Measurements from ENCODE around the gene ANTXR1. TPM values are rescaled to one million over a fixed set of nuclear protein-coding genes. Genes with fewer than 3 reads are reported as not detected.

The ANTXR1 gene
- total and polyA plus RNA-seq, 2 donors (not counting 3 experiments of a cell fraction or from before 2014, with no cell fraction given), result 4.2 to 17.3 TPM

- peak; percentile 19 for DNase-seq (ENCODE audit: low read depth, low spot score)
- TF ChIP-seq GATA2 (IDR thresholded peaks at IDR 0.05; ENCODE audit: insufficient read depth, insufficient read length, low read depth, low read length) (peak; percentile 27), JUN (IDR thresholded peaks at IDR 0.05; ENCODE audit: borderline replicate concordance, insufficient read depth, insufficient read length, low read depth) (peak; percentile 21), CTCF (IDR thresholded peaks at IDR 0.05; ENCODE audit: extremely low read depth in 1 of 2, insufficient read depth in 1 of 2, low read depth in 1 of 2, low read length in 2 of 2) (no peak)
- peaks cover 2 to 4% of the 10 kb centered on the region in 2 experiments for H3K27me3 ChIP-seq (ENCODE audit: control insufficient read depth in 2 of 2, insufficient read depth in 2 of 2, low read length in 2 of 2)
- H2AFZ ChIP-seq (ENCODE audit: low read depth, low read length), result no peak overlapping the region
- no peaks in the 10 kb centered on the region for H3K36me3 ChIP-seq (ENCODE audit: control insufficient read depth in 2 of 2, extremely low read depth in 1 of 2, insufficient read depth in 2 of 2, low read length in 2 of 2)
- H3K9me1 ChIP-seq (replicated peaks; ENCODE audit: control insufficient read depth, extremely low read depth, insufficient read depth, low read length), result no peaks in the 10 kb centered on the region
- H3K9ac ChIP-seq (replicated peaks; ENCODE audit: extremely low read depth, insufficient read depth, low read length), result no peak overlapping the region
- H3K27ac ChIP-seq (ENCODE audit: insufficient read depth, low read depth, low read length), result no peak overlapping the region
- no peaks in the 10 kb centered on the region for H3K9me3 ChIP-seq (replicated peaks; ENCODE audit: control insufficient read depth, insufficient read depth, low read length)
- no peak overlapping the region for H3K4me2 ChIP-seq (ENCODE audit: insufficient read depth, low read length)
- no peaks in the 10 kb centered on the region for H4K20me1 ChIP-seq (replicated peaks; ENCODE audit: control insufficient read depth, extremely low read depth, insufficient read depth, low read length)
- ChIA-PET POLR2A (no interaction called here), CTCF (interaction anchor here (2.5 kb wide), 1 partner anchor 64 kb away, joined by 7 read pairs; no protein-coding TSS in a partner anchor)
- no peaks in the 10 kb centered on the region for H3K4me1 ChIP-seq (ENCODE audit: control insufficient read depth, extremely low read depth, insufficient read depth, low read length)
- H3K4me3 ChIP-seq (replicated peaks in 1 of 3; ENCODE audit: insufficient read depth in 1 of 3, low read depth in 1 of 3, low read length in 3 of 3), result no peak overlapping the region
- dilution Hi-C loops (cut with MboI; ENCODE audit: extremely low pct_ligation_motif_present, low sequenced_read_pairs), result no loop called here
- intact Hi-C loops (cut with micrococcal nuclease), result no loop called here
- no peaks in the 10 kb centered on the region for H3K79me2 ChIP-seq (ENCODE audit: control insufficient read depth, insufficient read depth, low read length)
- no TSS peak for BruUV-seq (replicated peaks)
- FAIRE-seq, result no peak
These were observed 5.4 kb upstream of the ANTXR1 start for GRCh38 chr2:69007603-69008002.

GRCh38 chr2:69010437-69011194, 2.4 kb upstream of the ANTXR1 start:
- Histone ChIP-seq H3K27me3 (ENCODE audit: control insufficient read depth in 2 of 2, insufficient read depth in 2 of 2, low read length in 2 of 2) (peaks cover 7% of the 10 kb centered on the region in 2 experiments), H4K20me1 (replicated peaks; ENCODE audit: control insufficient read depth, extremely low read depth, insufficient read depth, low read length) (no peaks in the 10 kb centered on the region), H3K9ac (replicated peaks; ENCODE audit: extremely low read depth, insufficient read depth, low read length) (no peak overlapping the region), H3K36me3 (ENCODE audit: control insufficient read depth in 2 of 2, extremely low read depth in 1 of 2, insufficient read depth in 2 of 2, low read length in 2 of 2) (no peaks in the 10 kb centered on the region), H3K4me2 (ENCODE audit: insufficient read depth, low read length) (no peak overlapping the region), H2AFZ (ENCODE audit: low read depth, low read length) (no peak overlapping the region), H3K4me3 (replicated peaks in 1 of 3; ENCODE audit: insufficient read depth in 1 of 3, low read depth in 1 of 3, low read length in 3 of 3) (no peak overlapping the region), H3K79me2 (ENCODE audit: control insufficient read depth, insufficient read depth, low read length) (no peaks in the 10 kb centered on the region), H3K9me1 (replicated peaks; ENCODE audit: control insufficient read depth, extremely low read depth, insufficient read depth, low read length) (no peaks in the 10 kb centered on the region), H3K4me1 (ENCODE audit: control insufficient read depth, extremely low read depth, insufficient read depth, low read length) (peaks cover 13% of the 10 kb centered on the region), H3K27ac (ENCODE audit: insufficient read depth, low read depth, low read length) (no peak overlapping the region), H3K9me3 (replicated peaks; ENCODE audit: control insufficient read depth, insufficient read depth, low read length) (no peaks in the 10 kb centered on the region)
- ChIA-PET CTCF (interaction anchor here (0.9 to 3.2 kb wide), 6 partner anchors 16 to 547 kb away, joined by 3 to 21 read pairs (median 4); no protein-coding TSS in a partner anchor), POLR2A (no interaction called here)
- no TSS peak for BruUV-seq (replicated peaks)
- DNase-seq (ENCODE audit: low read depth, low spot score) (no peak), FAIRE-seq (no peak)
- dilution Hi-C loops (cut with MboI; ENCODE audit: extremely low pct_ligation_motif_present, low sequenced_read_pairs) (no loop called here), intact Hi-C loops (cut with micrococcal nuclease) (loop anchor here (5.0 kb wide), 1 partner anchor 197 kb away; no protein-coding TSS in a partner anchor)
- TF ChIP-seq CTCF (IDR thresholded peaks at IDR 0.05; ENCODE audit: extremely low read depth in 1 of 2, insufficient read depth in 1 of 2, low read depth in 1 of 2, low read length in 2 of 2) (no peak), MYC (IDR thresholded peaks at IDR 0.05; ENCODE audit: low read depth, low read length) (no peak), EZH2 (IDR thresholded peaks at IDR 0.05; ENCODE audit: borderline replicate concordance, low read depth, low read length, severe bottlenecking) (no peak), GATA2 (IDR thresholded peaks at IDR 0.05; ENCODE audit: insufficient read depth, insufficient read length, low read depth, low read length) (no peak), FOS (IDR thresholded peaks at IDR 0.05; ENCODE audit: borderline replicate concordance, insufficient read depth, low read length) (no peak), MAX (IDR thresholded peaks at IDR 0.05; ENCODE audit: insufficient read depth, insufficient read length) (no peak), POLR2AphosphoS5 (IDR thresholded peaks at IDR 0.05; ENCODE audit: insufficient read depth, low read depth, low read length) (no peak), JUN (IDR thresholded peaks at IDR 0.05; ENCODE audit: borderline replicate concordance, insufficient read depth, insufficient read length, low read depth) (no peak), POLR2A (IDR thresholded peaks at IDR 0.05; ENCODE audit: low read depth, low read length) (no peak)
